ENCODE measurements around the gene ZNF554.
"Not testable (repeated sequence)": the region's sequence is repeated elsewhere in the genome, so short reads cannot be mapped to it uniquely, and the experiment has no call there.

The ZNF554 gene

GRCh38 chr19:2865334-2866100, 45.8 kb downstream of the ZNF554 start:
- DNase-seq (ENCODE audit: extremely low read depth in 1 of 2, low read depth in 1 of 2), result no peak

- no peak for DNase-seq (ENCODE audit: extremely low read depth in 1 of 2, low read depth in 1 of 2)
These were observed 46.9 kb downstream of the ZNF554 start for GRCh38 chr19:2866495-2867024.

- no peak for DNase-seq (ENCODE audit: extremely low read depth in 1 of 2, low read depth in 1 of 2)
These were observed 47.6 kb downstream of the ZNF554 start, which contains the start of gene ZNF556 for GRCh38 chr19:2867025-2867991. Gene ZNF556 (plus strand): TSS chr19:2867335. CDS start chr19:2867422, 87 bp downstream.

GRCh38 chr19:2869618-2870017, 50.0 kb downstream of the ZNF554 start:
- no peak for DNase-seq (ENCODE audit: extremely low read depth in 1 of 2, low read depth in 1 of 2)

GRCh38 chr19:2872175-2872574, 52.5 kb downstream of the ZNF554 start:
- DNase-seq (ENCODE audit: extremely low read depth in 1 of 2, low read depth in 1 of 2), result not testable (repeated sequence)

- no peak for DNase-seq (ENCODE audit: extremely low read depth in 1 of 2, low read depth in 1 of 2)
These were observed 58.0 kb downstream of the ZNF554 start for GRCh38 chr19:2877398-2878331.

- no peak for DNase-seq (ENCODE audit: extremely low read depth in 1 of 2, low read depth in 1 of 2)
These were observed 64.2 kb downstream of the ZNF554 start for GRCh38 chr19:2883686-2884439.

GRCh38 chr19:2885736-2886135, 66.1 kb downstream of the ZNF554 start:
- no peak for DNase-seq (ENCODE audit: extremely low read depth in 1 of 2, low read depth in 1 of 2)

Measured in stimulated activated CD8-positive, alpha-beta memory T cell treated with anti-CD3 and anti-CD28 coated beads, Interleukin-7, amount 100 ng/mL, for 48 hours (primary cell).